GM21737 (cell line): Measurements from ENCODE around the gene CHGA.

ENCODE experiments used
- ATAC-seq: cut with Tn5 transposase; IDR thresholded peaks from one replicate; pipeline ENCODE4 v1.9.1; 2021; ENCODE audit warnings: mild to moderate bottlenecking, moderate library complexity; ENCODE audit not compliant: unreplicated experiment

CHGA gene

DNA sequence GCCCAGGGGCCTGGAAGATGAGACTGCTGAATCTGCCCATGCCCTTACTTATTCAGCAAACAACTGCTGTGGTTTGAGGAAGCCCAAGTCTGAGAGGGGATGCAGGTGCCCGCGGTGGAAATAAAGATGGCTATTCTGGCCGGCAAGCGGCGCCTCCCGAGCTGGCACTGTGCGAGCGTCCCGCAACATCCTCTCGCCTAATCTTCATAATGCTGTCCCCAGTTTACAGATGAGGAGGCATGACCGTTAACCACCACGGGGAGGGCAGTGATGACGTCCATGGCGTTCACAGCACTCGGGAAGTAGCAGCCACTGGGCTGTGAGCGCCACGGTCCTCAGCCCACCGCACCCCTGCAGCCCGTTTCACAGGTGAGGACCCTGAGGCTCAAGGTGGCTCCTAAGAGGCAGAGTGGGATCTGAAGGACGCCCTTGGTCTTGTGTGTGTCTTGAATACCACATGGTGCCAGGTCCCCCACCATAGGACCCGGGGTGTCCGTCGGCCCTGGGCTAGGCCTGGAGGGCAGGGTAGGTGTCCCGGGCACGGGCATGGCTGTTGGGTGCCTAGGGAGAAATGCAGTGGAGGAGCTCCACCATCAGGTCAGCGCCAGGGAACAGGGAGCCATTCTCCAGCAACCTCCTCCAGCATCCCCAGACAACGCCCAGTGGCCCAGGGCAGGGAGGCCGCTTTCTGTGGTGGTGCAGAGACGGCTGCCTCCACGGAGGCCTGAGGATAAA, 20.2 kb downstream of the CHGA start:
- ATAC-seq: no peak

DNA sequence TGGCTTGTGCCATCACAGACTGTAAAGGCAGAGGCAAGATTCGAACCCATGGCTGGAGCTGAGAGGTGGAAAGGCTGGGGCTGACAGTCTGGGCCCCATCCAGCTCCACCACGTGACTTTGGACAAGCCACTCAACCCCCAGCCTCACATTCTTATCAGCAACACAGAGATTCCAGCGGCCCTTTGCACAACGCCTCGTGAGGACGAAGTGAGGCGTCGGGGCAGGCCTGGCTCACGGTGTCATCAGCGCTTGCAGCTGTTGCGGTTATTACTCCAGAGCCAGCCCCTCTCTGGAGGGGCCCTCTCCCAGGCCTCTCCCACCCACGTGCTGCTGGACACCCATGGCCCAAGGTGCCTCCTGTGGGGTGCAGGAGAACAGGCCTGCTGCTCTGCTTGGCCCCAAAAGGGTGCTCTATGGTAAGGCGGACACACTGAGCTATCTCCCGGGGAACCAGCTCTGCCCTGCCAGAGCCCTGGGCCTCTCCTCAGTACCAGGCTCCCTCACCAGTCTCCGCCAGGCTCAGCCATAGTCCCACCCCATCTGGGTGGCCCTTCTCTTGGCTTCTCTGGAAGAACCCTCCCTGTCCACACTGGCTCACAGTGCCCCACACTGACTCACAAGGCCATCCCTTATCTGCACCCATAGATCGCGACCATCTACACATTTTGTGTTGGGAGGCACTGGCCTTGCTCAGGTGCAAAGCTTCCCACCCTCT, 21.1 kb downstream of the CHGA start:
- no peak for ATAC-seq

DNA sequence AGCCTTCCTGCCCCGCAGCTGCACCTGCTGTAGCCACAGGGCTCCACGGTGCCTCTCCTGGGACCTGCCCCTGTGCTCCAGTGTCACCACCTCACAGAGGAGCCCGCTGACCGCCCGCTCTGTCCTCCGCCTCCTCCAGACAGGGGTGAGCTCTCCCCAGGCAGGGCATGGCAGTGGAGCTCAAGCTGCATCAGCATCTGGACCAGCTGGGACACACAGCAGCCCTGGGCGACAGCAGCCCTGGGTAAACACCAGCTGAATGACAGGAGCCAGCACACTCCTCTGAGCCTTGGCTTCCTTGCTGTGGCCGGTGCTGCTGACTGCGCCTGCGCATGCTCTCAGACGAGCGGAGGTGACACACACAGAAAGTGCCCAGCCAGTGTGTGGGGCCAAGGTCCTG, 22.0 kb downstream of the CHGA start:
- ATAC-seq: no peak

DNA sequence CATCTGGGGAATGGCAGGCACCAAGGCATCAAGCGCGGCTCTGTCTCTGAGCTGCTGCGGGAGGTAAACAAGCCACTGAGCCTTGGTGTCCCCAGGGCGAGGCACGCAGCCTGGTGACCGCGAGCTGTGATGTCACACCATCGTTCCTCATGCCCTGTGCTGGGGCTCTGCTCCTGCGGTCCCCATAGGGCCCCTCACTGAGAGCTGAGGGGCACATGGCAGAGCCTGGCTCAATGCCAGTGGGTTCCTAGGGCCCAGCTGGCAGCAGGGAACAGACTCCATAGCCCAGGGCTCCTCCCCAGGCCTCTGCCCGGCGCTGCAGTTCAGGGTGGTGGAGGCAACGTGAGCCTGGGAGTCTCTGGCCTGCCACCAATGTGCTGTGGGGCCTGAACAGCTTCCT, 22.6 kb downstream of the CHGA start:
- no peak for ATAC-seq

- no peak for ATAC-seq
Measured at GRCh38 chr14:92945959-92946846, 23.3 kb downstream of the CHGA start.

GRCh38 chr14:92946847-92947545, 24.0 kb downstream of the CHGA start:
- no peak for ATAC-seq

GRCh38 chr14:92948647-92949046, 25.7 kb downstream of the CHGA start:
- no peak for ATAC-seq

DNA sequence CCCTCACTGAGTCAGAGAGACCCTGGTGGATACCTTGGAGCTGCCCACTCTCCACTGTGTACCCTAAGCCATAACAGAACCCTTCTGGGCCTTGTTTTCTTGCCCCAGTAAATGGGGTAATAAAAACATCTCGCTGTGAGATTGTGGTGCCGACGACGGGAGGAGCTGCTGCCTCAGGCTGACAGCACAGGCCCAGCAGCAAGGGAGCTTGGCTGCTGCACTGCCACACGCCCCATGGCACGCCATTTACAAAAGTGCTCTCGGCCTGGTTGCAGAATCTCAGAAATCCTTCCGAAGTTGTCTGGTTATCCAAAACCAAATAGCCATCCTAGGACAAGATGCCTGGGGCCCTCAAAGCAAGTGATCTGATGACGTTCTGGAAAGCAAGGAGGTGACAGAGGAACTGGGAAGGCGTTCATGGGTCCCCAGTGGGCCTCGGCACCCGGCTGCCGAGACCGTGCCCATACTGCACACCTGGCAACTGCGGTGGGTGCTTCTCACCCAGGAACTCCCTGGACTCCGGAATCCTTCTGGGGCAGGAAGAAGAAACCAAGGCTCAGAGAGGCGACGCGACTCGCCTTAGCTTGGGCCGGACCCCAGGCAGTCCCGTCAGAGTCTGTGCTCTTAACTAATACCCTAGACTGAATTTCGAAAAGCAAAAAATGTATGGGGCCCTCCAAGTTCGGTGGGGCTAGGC, 26.7 kb downstream of the CHGA start:
- no peak for ATAC-seq

- no peak for ATAC-seq
Measured at GRCh38 chr14:92950193-92950540, 27.2 kb downstream of the CHGA start.

- no peak for ATAC-seq
Measured at GRCh38 chr14:92950773-92951172, 27.8 kb downstream of the CHGA start.

DNA sequence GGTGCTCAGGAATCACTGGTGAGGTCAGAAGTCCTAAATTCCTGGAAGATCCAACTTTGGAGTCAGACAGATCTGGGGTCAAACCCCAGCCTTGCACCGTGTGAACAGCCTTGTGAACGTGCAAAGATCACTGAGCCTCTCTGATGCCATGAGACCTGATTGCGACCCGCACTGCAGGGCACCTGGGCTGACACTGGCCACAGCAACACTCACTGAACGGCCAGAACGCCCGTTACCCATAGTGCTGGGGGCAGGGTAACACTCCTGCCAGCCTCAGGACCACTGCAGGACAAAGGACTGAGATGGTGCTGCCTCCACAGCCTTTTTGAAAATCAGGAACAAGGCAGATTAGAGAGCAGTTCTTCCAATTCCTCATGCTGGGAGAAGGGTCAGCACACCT, 28.3 kb downstream of the CHGA start:
- no peak for ATAC-seq

GRCh38 chr14:92951912-92952471, 29.0 kb downstream of the CHGA start:
- peak; percentile 77 for ATAC-seq

DNA sequence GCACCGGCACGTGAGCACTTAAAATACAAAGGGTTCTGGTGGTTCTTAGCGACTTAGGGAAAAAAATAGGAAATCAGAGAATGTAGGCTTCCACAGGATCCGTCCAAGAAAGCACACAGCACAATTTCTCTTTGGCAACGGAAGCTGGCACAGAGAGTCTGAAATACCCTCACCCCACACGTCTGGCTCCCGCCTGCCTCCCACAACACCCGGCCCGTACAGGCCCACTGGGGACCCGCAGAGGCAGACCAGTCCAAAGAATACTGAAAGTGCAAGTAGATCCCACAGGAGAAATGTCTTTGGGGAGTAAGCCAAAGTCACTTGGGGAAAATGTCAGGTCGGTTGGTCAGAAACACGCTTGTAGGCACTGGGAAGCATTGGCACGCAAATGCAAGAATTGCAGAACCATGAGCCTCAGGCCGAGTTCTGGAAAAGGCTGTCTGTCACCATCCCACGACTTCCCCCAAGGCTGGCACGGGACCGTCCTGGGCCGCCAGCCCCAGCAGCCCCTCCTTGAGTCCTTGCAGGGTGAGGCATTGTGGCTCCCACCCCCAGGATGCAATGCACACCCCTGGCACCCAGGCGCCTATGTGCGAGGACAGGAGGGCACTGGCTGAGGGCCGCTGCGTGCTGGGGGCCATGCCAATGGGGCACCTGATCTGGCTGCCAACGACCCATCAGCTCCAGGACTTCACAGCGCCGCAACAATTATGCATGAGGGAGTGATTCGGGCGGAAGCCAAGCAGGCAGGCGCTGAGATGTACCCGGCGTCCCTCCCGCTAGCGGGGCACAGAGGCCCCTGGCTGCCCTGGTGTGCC, 29.7 kb downstream of the CHGA start:
- no peak for ATAC-seq

DNA sequence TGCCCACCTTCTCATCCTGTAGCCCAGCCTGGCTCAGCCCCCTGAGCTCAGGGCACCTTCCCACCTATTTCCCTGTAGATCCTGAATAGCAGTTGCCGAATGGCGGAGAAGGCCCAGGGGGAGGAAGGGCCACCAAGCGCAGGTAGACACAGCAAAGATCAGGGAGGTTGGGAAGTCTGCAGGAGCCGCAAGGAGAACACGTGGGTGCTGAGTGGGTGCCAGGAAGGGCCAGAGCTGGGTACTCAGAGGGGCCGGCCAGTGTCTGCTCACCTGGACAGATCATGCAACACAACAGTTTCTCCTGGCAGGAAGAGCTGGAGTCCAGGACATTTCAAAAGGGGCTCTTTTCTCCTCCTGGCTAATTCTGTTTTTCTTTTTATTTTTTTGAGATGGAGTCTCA, 30.6 kb downstream of the CHGA start:
- no peak for ATAC-seq

GRCh38 chr14:92954933-92955332, 32.0 kb downstream of the CHGA start:
- ATAC-seq: no peak

GRCh38 chr14:92955381-92955780, 32.4 kb downstream of the CHGA start:
- no peak for ATAC-seq

- no peak for ATAC-seq
Measured at GRCh38 chr14:92956961-92957360, 34.0 kb downstream of the CHGA start.

GRCh38 chr14:92958373-92959188, 35.6 kb downstream of the CHGA start:
- ATAC-seq: no peak

DNA sequence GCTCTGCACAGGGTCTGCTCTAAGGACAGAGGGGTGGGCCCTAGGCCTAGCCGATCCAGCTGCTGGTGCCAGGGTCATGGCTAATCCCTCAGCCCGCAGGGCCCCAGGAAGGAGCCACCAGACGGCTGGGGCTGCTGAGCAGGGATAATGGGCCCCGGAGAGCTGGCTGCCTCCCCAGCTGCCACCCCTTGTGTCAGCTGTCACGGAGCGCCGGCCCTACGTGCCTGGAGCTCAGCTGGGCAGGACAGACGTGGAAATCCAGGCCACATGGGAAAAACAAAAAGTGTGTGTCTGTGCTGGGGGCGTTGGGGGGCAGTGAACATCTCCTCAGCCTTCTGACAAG, 36.2 kb downstream of the CHGA start:
- ATAC-seq: no peak
